ENCODE results near the gene ZCCHC14.
"Not testable (repeated sequence)": the region's sequence is repeated elsewhere in the genome, so short reads cannot be mapped to it uniquely, and the experiment has no call there.

The ZCCHC14 gene

DNA sequence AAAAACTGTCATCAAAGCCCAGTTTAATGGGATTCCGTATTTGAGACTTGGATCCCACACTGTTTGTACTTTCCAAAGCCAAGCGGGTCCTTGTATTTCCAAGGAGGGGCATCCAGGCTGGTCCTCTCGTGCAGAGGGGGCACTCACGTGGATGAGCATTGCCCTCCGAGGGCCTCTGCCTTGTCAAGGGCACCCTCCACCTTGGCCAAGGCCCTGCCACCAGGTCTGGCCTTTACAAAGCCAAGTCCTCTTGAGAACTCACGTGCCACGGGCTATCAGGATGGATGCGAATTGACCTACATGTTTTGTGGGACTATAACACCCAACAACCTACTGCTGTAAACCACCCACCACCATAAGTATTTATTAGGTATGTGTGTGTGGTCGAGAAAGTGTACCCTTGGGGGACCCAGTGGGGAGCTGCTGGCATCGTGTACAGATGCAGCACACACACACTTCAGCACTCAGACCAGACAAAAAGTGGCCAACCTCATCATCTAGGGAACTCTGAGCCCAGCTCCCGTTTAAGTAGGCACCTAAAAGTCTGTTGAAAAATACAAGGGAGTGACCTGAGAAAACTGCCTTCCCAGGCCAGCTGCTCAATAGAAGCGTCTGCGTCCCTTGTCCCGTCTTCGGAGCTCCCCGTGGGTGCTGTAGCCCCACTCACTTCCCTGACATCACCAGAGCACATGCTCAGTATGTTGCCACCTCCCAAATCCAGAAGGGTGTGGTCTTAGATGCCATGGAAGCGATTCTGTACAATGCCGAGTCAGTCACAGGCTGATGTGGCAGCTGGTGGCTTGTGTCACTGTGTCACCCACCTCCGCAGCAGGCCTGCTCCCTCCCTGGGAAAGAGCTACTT, 87.8 kb downstream of the ZCCHC14 start:
- DNase-seq: no peak

GRCh38 chr16:87395181-87395842, 97.5 kb downstream of the ZCCHC14 start:
- DNase-seq: no peak

GRCh38 chr16:87393680-87394055, 99.2 kb downstream of the ZCCHC14 start:
- DNase-seq: no peak

DNA sequence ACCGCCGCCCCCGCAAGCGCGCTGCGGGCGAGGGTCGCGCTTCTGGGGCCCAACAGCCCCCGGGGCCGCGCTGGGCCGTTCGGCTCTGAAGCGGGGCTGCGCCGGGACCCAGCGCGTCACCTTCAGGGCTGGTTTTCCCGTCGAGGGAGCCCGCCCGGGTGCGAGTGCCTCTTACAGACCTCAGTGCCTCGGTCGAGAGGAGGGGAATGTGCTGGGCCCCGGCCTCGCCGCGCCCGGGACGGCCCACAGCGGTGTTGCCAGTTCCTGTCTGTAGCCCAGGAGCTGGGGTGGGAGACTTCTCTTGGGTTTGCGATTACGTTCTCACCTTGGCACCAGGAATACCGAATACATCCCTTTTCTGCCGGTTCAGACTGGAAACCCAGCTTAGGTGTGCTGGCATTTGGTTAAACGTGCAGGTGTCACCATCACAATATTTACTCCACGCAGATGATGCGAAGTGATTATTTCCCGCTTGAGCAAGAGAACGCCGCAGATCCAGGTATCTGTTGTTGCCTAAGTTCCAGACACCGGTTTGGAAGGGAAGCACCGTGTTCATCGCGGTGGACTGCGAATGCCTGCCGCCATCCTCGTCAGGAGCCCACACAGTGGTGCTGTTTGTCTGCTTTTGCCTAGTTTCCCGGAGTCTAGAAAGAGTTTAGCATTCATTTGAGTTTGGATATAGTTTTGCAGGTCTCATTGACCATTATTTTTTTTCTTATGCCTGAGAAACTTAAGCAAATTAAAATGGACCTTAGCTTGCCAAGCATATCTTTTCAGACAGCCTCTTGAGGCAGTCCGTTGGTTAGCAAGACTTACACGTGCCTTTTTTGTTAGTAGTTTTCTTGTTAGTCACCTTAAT, 99.8 kb downstream of the ZCCHC14 start:
- peak; percentile 40 for DNase-seq

- DNase-seq: peak; percentile 98
These were observed 100.6 kb downstream of the ZCCHC14 start, which contains the start of gene MAP1LC3B for GRCh38 chr16:87391950-87392820. MAP1LC3B (plus strand) TSS chr16:87392336; CDS start chr16:87392428, 92 bp downstream.

- no peak for DNase-seq
These were observed 101.4 kb downstream of the ZCCHC14 start for GRCh38 chr16:87391324-87391949.

DNA sequence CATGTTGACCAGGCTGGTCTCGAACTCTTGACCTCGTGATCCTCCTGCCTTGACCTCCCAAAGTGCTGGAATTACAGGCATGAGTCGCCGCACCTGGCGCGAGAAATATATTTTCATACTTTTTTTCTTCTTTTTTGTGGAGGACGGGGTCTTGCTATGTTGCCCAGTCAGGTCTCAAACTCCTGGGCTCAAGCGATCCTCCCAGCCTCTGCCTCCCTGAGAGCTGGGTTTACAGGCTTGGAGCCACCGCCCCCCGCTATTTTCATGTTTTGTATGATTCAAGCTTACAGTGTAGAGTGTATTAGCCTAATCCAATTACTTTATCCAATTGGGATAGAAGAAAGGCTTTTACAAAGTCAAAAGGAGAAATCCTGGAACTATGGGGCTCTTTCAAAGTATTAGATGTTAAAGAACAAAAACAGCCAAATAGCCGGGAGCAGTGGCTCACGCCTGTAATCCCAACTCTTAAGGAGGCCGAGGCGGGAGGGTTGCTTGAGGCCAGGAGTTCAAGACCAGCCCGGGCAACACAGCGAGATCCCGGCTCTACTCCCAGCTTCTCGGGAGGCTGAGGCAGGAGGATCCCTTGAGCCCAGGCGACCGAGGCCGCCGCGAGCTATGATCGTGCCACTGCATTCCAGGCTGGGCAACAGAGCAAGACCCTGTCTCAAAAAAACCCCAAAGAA, 102.0 kb downstream of the ZCCHC14 start:
- no peak for DNase-seq

DNA sequence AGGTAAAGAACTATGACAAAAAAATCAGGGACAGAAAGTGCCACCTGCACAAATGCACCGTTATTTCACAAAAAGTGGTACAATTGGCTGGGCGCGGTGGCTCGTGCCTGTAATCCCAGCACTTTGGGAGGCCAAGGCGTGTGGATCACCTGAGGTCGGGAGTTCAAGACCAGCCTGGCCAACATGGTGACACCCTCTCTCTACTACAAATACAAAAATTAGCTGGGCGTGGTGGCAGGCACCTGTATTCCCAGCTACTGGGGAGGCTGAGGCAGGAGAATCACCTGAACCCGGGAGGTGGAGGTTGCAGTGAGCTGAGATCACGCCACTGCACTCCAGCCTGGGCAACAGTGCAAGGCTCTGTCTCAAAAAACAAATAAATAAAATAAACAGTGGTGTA, 102.9 kb downstream of the ZCCHC14 start:
- not testable (repeated sequence) for DNase-seq

GRCh38 chr16:87389245-87389644, 103.6 kb downstream of the ZCCHC14 start:
- DNase-seq: no peak

DNA sequence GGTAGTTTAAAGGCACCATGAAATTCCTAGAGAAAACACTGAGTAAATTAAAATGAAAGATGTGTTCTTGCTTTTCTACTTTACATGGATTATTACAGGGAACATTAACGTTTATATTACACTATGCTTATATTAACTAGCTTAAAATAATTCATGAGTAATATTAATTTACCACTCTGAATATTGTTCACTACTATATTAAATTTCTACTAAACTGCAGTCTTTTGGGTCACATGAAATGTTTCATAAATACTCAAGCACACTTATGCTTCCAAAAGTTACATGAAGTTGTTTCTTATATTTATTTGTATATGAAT, 104.0 kb downstream of the ZCCHC14 start:
- DNase-seq: no peak

GRCh38 chr16:87387942-87388817, 104.6 kb downstream of the ZCCHC14 start:
- DNase-seq: no peak

GRCh38 chr16:87384875-87385167, 108.0 kb downstream of the ZCCHC14 start:
- DNase-seq: not testable (repeated sequence)

GRCh38 chr16:87384162-87384874, 108.5 kb downstream of the ZCCHC14 start:
- DNase-seq: no peak

DNA sequence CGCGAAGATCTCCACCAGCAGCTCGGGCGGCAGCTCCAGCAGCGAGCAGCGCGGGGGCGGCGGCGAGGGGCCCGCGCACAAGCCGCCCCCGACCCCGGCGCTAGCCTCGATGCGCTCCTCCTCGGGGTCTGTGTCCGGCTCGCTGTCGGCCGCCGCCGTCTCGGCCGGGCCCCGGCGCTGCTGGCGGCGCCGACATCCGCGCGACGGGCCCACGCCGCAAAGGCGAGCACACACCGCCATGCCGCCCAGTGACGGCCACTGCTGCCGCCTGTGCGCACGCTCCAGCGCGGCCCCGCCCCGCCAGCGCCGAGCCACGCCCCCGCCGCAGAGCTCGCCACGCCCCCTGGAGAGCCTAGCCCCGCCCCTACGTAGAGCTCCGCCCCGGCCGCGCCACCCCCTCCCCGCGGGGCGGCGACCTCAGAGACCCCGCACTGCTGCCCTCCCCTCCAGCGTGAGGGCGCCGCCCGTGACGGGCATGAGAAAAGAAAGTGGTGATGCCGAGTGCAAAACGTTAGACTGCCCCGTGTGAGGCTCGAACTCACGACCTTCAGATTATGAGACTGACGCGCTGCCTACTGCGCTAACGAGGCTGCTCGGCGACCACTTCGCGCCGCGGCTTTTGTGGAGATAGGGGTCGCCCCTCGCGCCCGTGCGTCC, 109.2 kb downstream of the ZCCHC14 start, which contains the start of gene FBXO31:
FBXO31 (minus strand) TSS at position 272 of the 657 bp plus-strand sequence; CDS start at position 240, 32 bp downstream.
- peak; percentile 88 for DNase-seq

DNA sequence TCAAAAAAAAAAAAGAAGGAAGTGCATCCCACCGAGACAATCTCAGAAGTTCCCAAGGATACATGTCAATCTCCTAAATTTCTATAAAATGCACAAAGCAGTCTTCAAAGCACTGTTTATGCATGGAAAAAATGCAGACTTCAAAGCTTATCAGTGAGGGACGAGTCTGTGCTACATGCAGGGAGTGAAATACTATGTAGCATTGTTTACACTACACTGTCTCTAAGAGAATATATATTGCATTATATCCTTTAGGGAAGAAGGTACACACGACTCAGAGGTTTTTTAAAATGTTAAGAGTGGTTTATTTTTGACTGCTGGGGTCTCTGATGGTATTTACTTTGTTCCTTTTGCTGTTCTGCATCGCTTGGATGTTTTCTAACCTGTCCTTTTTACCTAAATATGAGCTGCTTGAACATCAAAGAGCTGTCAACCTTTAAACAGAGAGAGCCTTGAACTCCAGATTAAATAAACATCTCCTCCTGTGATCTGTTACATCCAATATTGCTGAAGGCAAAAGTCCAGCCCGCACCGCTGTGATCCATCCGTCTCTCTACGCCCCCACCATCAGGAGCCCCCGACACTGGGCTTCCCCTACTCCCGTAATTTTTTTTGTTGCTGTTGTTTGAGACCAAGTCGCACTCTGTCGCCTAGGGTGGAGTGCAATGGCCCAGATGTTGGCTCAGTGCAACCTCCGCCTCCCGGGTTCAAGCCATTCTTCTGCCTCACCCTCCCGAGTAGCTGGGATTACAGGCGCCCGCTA, 110.6 kb downstream of the ZCCHC14 start:
- no peak for DNase-seq

GRCh38 chr16:87380881-87381280, 111.9 kb downstream of the ZCCHC14 start:
- DNase-seq: no peak

GRCh38 chr16:87380403-87380802, 112.4 kb downstream of the ZCCHC14 start:
- DNase-seq: no peak

- DNase-seq: not testable (repeated sequence)
These were observed 113.5 kb downstream of the ZCCHC14 start for GRCh38 chr16:87379312-87379752.

All from activated gamma-delta T cell (primary cell).